ENCODE data around the gene STAMBPL1. TPM values are rescaled to one million over a fixed set of nuclear protein-coding genes. Genes with fewer than 3 reads are reported as not detected.

Gene STAMBPL1
- total RNA-seq, 1 donor from 2014 or later, result 6.8 TPM

DNA sequence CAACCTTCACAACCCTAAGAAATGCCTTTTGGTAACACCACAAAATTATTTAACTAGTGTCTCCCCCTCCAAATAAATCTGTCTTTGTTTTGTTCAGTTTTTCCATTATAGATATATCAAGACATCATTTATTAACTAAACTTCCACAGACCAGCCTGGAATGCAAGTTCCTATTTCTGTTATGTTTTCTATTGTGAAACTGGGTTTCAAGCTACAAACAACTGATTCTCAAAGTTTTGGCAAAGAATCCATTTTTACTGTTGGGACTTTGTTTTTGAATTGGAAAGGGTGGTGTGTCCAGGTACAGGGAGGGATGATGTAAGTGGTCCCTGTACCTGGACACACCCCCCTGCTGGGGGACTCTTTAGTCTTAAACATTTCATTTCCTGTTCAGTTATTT, 36.2 kb downstream of the STAMBPL1 start:
- DNase-seq, result no peak
- no peak overlapping the region for H3K4me3 ChIP-seq
- no peaks in the 10 kb centered on the region for H3K9me3 ChIP-seq
- H3K4me1 ChIP-seq, result no peaks in the 10 kb centered on the region
- H3K27me3 ChIP-seq, result no peaks in the 10 kb centered on the region
- no peak for ATAC-seq
- TF ChIP-seq, protein P1, sequence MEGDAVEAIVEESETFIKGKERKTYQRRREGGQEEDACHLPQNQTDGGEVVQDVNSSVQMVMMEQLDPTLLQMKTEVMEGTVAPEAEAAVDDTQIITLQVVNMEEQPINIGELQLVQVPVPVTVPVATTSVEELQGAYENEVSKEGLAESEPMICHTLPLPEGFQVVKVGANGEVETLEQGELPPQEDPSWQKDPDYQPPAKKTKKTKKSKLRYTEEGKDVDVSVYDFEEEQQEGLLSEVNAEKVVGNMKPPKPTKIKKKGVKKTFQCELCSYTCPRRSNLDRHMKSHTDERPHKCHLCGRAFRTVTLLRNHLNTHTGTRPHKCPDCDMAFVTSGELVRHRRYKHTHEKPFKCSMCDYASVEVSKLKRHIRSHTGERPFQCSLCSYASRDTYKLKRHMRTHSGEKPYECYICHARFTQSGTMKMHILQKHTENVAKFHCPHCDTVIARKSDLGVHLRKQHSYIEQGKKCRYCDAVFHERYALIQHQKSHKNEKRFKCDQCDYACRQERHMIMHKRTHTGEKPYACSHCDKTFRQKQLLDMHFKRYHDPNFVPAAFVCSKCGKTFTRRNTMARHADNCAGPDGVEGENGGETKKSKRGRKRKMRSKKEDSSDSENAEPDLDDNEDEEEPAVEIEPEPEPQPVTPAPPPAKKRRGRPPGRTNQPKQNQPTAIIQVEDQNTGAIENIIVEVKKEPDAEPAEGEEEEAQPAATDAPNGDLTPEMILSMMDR (IDR thresholded peaks at IDR 0.05), result no peak
- H3K36me3 ChIP-seq, result no peaks in the 10 kb centered on the region
- intact Hi-C loops (cut with DNase I), result no loop called here
- no peak overlapping the region for H3K27ac ChIP-seq

DNA sequence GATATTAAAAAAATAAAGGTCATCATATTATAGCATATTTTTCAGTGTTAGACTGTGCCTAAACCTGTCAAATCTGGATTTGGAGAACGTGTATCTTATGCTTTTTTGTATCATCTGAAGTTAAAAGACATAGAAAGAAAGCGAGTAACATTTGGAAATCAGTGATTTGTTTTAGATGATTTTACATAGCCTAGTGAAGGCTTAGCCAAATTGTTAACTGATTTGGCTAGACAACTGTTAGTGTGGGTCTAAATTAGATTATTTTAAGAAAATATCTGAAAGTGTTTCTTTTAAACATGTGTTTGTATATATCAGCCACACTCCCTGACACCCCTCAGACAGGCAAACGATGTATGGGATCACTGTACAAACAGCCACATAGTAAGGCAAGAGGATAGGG, 36.9 kb downstream of the STAMBPL1 start:
- H3K9me3 ChIP-seq, result no peaks in the 10 kb centered on the region
- H3K27me3 ChIP-seq, result no peaks in the 10 kb centered on the region
- no peak overlapping the region for H3K27ac ChIP-seq
- no peak overlapping the region for H3K4me3 ChIP-seq
- no peaks in the 10 kb centered on the region for H3K4me1 ChIP-seq
- ATAC-seq (no peak), DNase-seq (no peak)
- intact Hi-C loops (cut with DNase I), result no loop called here
- TF ChIP-seq, protein P1 (IDR thresholded peaks at IDR 0.05), result no peak
- H3K36me3 ChIP-seq, result no peaks in the 10 kb centered on the region

DNA sequence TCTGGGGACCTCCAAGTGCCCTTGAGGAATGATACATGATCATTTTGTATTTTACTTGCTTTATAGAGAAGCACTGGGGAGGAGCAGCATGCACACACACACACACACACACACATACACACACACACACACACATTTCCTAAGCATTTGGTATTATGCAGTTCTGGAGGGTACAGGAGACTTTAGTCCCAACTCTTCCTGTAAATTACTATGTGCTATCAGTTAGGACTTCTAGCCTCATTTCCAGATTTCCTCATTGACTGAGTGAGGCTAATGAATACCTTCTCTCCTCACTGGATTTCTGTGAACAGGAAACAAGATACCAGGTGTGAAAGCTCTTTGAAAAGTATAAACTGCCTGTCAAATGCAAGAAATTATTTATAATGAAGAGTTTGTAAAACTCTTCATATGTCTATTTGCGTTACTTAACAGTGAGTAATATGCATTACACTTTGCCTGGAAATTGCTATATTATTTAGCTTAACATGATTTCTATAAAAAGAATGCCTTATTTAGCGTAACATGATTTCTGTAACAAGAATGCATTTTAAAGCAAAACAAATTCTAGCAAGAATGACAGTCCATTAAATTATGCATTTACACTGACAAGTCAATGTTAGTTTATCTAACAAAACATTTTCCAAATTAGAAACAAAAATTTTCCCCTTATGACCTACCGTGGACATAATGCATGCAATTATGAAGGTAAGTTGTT, 38.3 kb downstream of the STAMBPL1 start:
- ATAC-seq, result no peak
- Histone ChIP-seq H3K27me3 (no peaks in the 10 kb centered on the region), H3K4me3 (no peak overlapping the region), H3K36me3 (no peaks in the 10 kb centered on the region), H3K4me1 (no peaks in the 10 kb centered on the region), H3K9me3 (no peaks in the 10 kb centered on the region), H3K27ac (no peak overlapping the region)
- intact Hi-C loops (cut with DNase I), result no loop called here
- no peak for DNase-seq
- TF ChIP-seq, protein P1 (IDR thresholded peaks at IDR 0.05), result no peak

DNA sequence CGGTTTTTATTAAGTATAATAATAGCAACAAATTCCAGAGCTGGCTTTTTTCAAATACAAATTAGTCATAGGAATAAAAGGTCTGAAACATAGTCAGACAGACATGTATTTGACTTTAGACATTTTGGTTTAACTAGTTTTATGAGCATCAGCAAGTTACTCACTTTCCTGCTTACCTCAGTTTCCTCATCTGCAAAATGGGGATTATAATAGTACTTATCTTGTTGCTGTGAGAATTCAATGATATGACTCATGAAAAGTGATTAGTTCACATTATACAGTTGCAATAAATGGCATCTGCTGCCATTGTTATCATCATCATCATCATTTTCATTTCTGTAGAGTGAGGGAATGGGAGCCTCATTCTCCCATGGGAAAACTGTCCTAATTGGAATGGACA, 39.0 kb downstream of the STAMBPL1 start:
- TF ChIP-seq, protein P1 (IDR thresholded peaks at IDR 0.05), result no peak
- ATAC-seq, result no peak
- intact Hi-C loops (cut with DNase I), result no loop called here
- H3K27ac ChIP-seq, result no peak overlapping the region
- no peak for DNase-seq
- H3K36me3 ChIP-seq, result no peaks in the 10 kb centered on the region
- no peak overlapping the region for H3K4me3 ChIP-seq
- no peaks in the 10 kb centered on the region for H3K4me1 ChIP-seq
- H3K9me3 ChIP-seq, result no peaks in the 10 kb centered on the region
- H3K27me3 ChIP-seq, result no peaks in the 10 kb centered on the region

DNA sequence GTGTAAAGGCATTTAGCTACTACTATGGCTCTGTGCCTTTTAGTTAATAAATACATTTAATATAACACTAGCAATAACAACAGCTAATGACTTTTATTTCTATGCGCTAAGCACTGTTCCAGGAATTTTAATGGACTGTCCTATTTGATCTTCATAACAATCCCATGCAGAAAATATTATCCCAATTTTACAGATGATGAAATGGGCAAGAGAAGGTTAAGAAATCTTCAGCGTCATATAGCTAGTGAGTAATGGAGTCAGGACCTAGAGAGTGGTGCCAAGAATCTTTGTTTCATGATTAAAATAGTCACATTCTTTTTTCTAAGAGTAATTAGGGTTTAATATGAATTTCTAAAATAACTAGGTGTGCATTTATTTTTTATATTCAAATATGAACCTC, 40.2 kb downstream of the STAMBPL1 start:
- intact Hi-C loops (cut with DNase I), result no loop called here
- no peaks in the 10 kb centered on the region for H3K9me3 ChIP-seq
- no peak overlapping the region for H3K4me3 ChIP-seq
- ATAC-seq, result no peak
- DNase-seq, result no peak
- H3K36me3 ChIP-seq, result no peaks in the 10 kb centered on the region
- no peaks in the 10 kb centered on the region for H3K27me3 ChIP-seq
- H3K4me1 ChIP-seq, result no peaks in the 10 kb centered on the region
- H3K27ac ChIP-seq, result no peak overlapping the region
- TF ChIP-seq, protein P1 (IDR thresholded peaks at IDR 0.05), result no peak

Measured in upper lobe of right lung (tissue), 1 donor.